ENCODE data around the gene TPCN2.

The TPCN2 gene

GRCh38 chr11:69152733-69153421 is 104.1 kb downstream of the TPCN2 start:
- H3K27me3 Mint-ChIP-seq: no peaks in the 10 kb centered on the region
- peaks cover 6% of the 10 kb centered on the region for H3K36me3 Mint-ChIP-seq
- H3K9me3 Mint-ChIP-seq: no peaks in the 10 kb centered on the region
- H3K27ac Mint-ChIP-seq: no peak overlapping the region
- H3K4me3 Mint-ChIP-seq: no peak overlapping the region
- no peaks in the 10 kb centered on the region for H3K4me1 Mint-ChIP-seq

DNA sequence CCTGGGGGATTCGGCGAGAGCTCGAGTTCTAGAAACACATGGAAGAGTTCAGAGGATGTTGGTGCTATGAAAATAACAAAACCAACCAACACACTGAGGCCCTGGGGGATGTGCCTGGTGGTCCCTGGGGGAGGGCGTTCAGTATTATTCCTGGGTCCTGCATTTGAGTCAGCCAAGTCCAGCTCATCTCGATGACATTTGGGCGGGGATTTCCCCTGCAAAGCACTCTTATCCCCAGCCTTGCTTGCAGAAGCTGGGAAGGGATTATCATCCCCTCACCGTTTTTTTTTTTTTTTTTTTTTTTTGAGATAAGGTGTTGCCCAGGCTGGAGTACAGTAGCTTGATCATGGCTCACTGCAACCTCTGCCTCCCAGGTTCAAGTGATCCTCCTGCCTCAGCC is 104.9 kb downstream of the TPCN2 start:
- H3K36me3 Mint-ChIP-seq: peaks cover 3% of the 10 kb centered on the region
- no peak overlapping the region for H3K4me3 Mint-ChIP-seq
- H3K27ac Mint-ChIP-seq: no peak overlapping the region
- H3K27me3 Mint-ChIP-seq: no peaks in the 10 kb centered on the region
- no peaks in the 10 kb centered on the region for H3K9me3 Mint-ChIP-seq
- no peaks in the 10 kb centered on the region for H3K4me1 Mint-ChIP-seq

DNA sequence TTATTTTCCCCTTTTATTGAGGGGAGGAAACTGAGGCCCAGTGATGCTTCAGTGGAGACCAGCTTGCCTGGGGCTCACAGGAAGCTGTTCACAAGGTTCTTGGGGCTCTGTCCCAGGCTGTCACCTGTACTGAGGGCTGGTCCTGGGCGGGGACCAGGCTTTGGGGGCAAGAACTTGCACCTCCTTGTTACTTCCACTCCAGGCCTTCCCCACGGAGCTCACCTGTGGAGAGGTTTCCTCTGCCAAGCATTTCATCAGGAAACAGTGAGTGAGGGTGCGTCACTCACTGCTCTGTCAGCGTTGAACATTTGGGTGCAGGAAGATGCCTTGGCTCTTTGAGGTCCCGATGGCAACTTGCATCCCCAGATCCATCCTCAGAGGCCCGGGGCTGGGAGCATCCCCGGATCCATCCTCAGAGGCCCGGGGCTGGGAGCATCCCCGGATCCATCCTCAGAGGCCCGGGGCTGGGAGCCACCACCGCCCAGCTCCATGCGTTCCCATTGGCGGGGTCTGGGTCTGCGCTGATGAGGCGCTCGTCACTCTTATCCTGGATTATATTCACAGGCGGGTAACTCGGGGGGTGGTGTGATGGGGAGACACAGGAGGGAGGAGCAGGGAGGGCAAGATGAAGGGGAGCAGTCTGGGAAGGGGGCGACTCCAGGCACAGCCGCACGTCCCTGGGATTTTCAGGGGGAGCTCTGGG is 105.6 kb downstream of the TPCN2 start:
- H3K27ac Mint-ChIP-seq: no peak overlapping the region
- H3K4me1 Mint-ChIP-seq: no peaks in the 10 kb centered on the region
- H3K36me3 Mint-ChIP-seq: no peaks in the 10 kb centered on the region
- no peaks in the 10 kb centered on the region for H3K9me3 Mint-ChIP-seq
- H3K4me3 Mint-ChIP-seq: no peak overlapping the region
- no peaks in the 10 kb centered on the region for H3K27me3 Mint-ChIP-seq

- no peaks in the 10 kb centered on the region for H3K9me3 Mint-ChIP-seq
- H3K27ac Mint-ChIP-seq: no peak overlapping the region
- no peaks in the 10 kb centered on the region for H3K4me1 Mint-ChIP-seq
- no peaks in the 10 kb centered on the region for H3K27me3 Mint-ChIP-seq
- no peaks in the 10 kb centered on the region for H3K36me3 Mint-ChIP-seq
- no peak overlapping the region for H3K4me3 Mint-ChIP-seq
Observed at GRCh38 chr11:69154938-69155301, 106.2 kb downstream of the TPCN2 start.

GRCh38 chr11:69155302-69156234 is 106.8 kb downstream of the TPCN2 start, which contains the start of gene SMIM38:
Gene SMIM38, plus strand, starts transcription at chr11:69155935. Its CDS starts 1,912 bp downstream, at chr11:69157847.
- Mint-ChIP-seq H3K4me3 (no peak within 1 kb of the TSS), H3K27ac (no peak within 1 kb of the TSS), H3K27me3 (no peaks in the 10 kb centered on the region), H3K36me3 (no peaks in the 10 kb centered on the region), H3K4me1 (no peaks in the 10 kb centered on the region), H3K9me3 (no peaks in the 10 kb centered on the region)

GRCh38 chr11:69156235-69156639 is 107.5 kb downstream of the TPCN2 start:
- Mint-ChIP-seq H3K27ac (no peak overlapping the region), H3K4me1 (no peaks in the 10 kb centered on the region), H3K27me3 (no peaks in the 10 kb centered on the region), H3K4me3 (no peak overlapping the region), H3K9me3 (no peaks in the 10 kb centered on the region), H3K36me3 (no peaks in the 10 kb centered on the region)

DNA sequence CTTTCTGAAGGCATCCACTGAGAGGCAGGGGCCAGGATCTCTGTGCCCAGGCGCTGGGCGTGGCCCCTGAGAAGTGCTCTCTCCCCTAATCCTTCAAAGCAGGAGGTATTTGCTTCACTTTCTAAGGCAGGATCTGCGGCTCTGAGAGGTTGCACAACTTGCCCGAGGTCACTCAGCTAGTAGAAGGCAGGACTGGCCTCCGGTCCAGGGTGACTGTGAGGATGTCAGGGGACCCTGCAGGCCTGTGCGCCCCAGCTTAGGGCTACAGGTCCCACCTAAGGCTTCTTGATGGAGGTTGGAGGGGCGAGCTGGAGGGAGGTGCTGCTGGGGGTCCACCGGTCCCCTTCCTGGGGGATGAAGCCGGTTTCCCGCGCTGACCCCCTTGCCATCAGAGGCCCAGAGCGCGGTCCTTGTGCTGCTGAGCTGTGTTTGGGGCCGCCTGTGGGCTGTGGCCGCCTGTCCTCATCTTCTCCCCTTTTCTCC is 108.0 kb downstream of the TPCN2 start:
- no peaks in the 10 kb centered on the region for H3K27me3 Mint-ChIP-seq
- no peak overlapping the region for H3K27ac Mint-ChIP-seq
- H3K4me3 Mint-ChIP-seq: no peak overlapping the region
- H3K9me3 Mint-ChIP-seq: no peaks in the 10 kb centered on the region
- H3K36me3 Mint-ChIP-seq: no peaks in the 10 kb centered on the region
- H3K4me1 Mint-ChIP-seq: no peaks in the 10 kb centered on the region

DNA sequence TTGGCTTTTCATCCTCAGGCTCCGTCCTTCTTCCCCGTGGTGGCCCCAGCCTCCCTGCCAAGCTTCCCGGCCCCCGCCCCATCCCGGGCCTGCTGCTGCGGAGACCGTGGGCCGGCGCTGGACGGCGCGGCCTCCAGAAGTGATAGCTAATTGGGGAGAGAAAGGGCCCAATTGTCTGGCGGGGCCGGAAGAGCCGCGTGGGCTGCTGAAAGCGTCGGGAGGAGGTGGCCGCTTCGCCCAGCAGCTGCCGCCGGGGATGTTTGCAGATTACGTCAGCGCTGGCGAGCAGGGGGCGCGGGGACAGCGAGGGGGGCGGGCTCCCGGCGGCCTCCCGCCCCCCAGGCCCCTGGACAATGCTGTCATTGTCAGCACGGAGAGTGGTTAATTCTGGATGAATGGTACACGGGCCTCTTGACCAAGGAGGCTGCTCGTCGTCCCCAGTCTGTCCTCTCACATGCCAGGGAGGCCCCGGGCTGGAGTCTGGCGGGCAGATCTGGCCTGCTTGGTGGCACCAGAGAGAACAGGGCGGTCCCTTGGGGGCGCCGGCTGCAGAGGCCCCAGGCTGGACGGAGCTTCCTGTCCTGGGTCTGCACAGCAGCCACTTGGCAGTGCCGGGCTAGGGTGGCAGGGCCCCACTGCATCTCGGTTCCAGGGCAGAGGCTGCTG is 108.6 kb downstream of the TPCN2 start:
- H3K4me3 Mint-ChIP-seq: no peak overlapping the region
- no peaks in the 10 kb centered on the region for H3K4me1 Mint-ChIP-seq
- no peaks in the 10 kb centered on the region for H3K9me3 Mint-ChIP-seq
- H3K36me3 Mint-ChIP-seq: no peaks in the 10 kb centered on the region
- no peaks in the 10 kb centered on the region for H3K27me3 Mint-ChIP-seq
- no peak overlapping the region for H3K27ac Mint-ChIP-seq

GRCh38 chr11:69157822-69158231 is 109.1 kb downstream of the TPCN2 start:
- Mint-ChIP-seq H3K36me3 (peaks cover 1% of the 10 kb centered on the region), H3K27me3 (no peaks in the 10 kb centered on the region), H3K9me3 (peaks cover 2% of the 10 kb centered on the region), H3K4me3 (no peak overlapping the region), H3K27ac (no peak overlapping the region), H3K4me1 (no peaks in the 10 kb centered on the region)

DNA sequence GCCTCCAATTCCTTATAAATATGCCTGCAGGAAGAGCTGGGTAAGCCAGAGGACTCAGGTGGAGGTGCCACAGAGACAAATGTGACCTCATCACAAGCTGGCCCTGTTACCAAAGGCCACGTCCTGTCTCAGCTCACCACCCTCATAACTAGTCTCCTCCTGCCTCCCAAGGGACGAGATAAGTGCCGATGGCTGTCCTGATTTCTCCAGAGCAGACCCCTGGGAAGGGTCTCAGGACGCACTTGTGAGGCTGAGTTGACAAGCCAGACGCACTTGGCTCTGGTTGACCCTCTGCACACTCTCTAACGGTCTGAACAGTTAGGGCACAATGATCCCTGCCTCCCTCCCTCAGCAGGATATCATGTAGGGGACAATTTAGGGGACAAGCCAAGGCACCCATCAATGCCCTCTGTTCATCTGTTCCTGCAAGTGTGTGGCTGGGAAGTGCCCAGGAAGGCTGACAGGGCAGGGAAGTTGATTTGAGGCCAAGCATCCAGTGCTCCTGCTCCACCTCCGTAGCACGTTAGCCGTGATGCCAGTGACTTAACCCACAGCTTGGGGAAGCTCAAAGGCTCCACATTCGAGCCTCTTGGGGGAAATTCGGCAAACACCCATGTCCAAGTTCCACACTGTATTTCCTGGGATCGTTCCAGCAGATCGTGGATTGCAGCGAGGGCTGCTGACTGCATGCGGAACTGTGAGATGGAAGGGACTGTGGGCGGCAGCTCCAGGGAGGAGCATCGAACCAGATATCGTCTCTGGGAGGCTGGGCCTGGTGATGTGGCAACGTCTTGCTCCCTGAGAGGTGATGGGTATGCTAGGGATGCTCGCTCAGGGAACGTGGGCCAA is 109.8 kb downstream of the TPCN2 start:
- H3K27ac Mint-ChIP-seq: no peak overlapping the region

GRCh38 chr11:69159150-69159852 is 110.6 kb downstream of the TPCN2 start:
- H3K4me1 Mint-ChIP-seq: no peaks in the 10 kb centered on the region
- no peak overlapping the region for H3K4me3 Mint-ChIP-seq
- peaks cover 6% of the 10 kb centered on the region for H3K36me3 Mint-ChIP-seq
- no peak overlapping the region for H3K27ac Mint-ChIP-seq
- peaks cover 7% of the 10 kb centered on the region for H3K9me3 Mint-ChIP-seq
- no peaks in the 10 kb centered on the region for H3K27me3 Mint-ChIP-seq

More for the DNA sequence above, 109.8 kb downstream of the TPCN2 start:
- H3K9me3 Mint-ChIP-seq: peaks cover 7% of the 10 kb centered on the region
- H3K4me1 Mint-ChIP-seq: no peaks in the 10 kb centered on the region
- H3K4me3 Mint-ChIP-seq: no peak overlapping the region
- H3K27me3 Mint-ChIP-seq: no peaks in the 10 kb centered on the region
- H3K36me3 Mint-ChIP-seq: peaks cover 4% of the 10 kb centered on the region

GRCh38 chr11:69160296-69161116 is 111.8 kb downstream of the TPCN2 start:
- Mint-ChIP-seq H3K4me1 (no peaks in the 10 kb centered on the region), H3K27me3 (no peaks in the 10 kb centered on the region), H3K4me3 (no peak overlapping the region), H3K9me3 (peaks cover 7% of the 10 kb centered on the region), H3K36me3 (peaks cover 6% of the 10 kb centered on the region), H3K27ac (peak overlapping the region; percentile 20)

- no peaks in the 10 kb centered on the region for H3K27me3 Mint-ChIP-seq
- H3K27ac Mint-ChIP-seq: peak overlapping the region; percentile 20
- H3K36me3 Mint-ChIP-seq: peaks cover 6% of the 10 kb centered on the region
- no peaks in the 10 kb centered on the region for H3K4me1 Mint-ChIP-seq
- H3K4me3 Mint-ChIP-seq: no peak overlapping the region
- peaks cover 7% of the 10 kb centered on the region for H3K9me3 Mint-ChIP-seq
Observed at GRCh38 chr11:69161117-69161407, 112.3 kb downstream of the TPCN2 start.

Data from activated naive CD4-positive, alpha-beta T cell treated with anti-CD3 and anti-CD28 coated beads, Interleukin-2, amount 50 U/mL, for 24 hours (primary cell).